ENCODE data around the gene NTM.

NTM gene

GRCh38 chr11:131686836-131687235 lies 316.4 kb downstream of the NTM start:
- no peak for TF ChIP-seq CTCF (IDR thresholded peaks at IDR 0.05; ENCODE audit: insufficient read depth, low read depth, low read length, missing control alignments)
- H3K4me3 ChIP-seq (ENCODE audit: low read depth, low read length), result no peak overlapping the region
- no peak for DNase-seq (ENCODE audit: low read depth)

GRCh38 chr11:131687291-131688047 lies 317.1 kb downstream of the NTM start:
- H3K4me3 ChIP-seq (ENCODE audit: low read depth, low read length), result no peak overlapping the region
- no peak for TF ChIP-seq CTCF (IDR thresholded peaks at IDR 0.05; ENCODE audit: insufficient read depth, low read depth, low read length, missing control alignments)

GRCh38 chr11:131688048-131688693 lies 317.8 kb downstream of the NTM start:
- DNase-seq (ENCODE audit: low read depth), result peak; percentile 57
- H3K4me3 ChIP-seq (ENCODE audit: low read depth, low read length), result no peak overlapping the region
- TF ChIP-seq CTCF (IDR thresholded peaks at IDR 0.05; ENCODE audit: insufficient read depth, low read depth, low read length, missing control alignments), result peak; percentile 78

More at GRCh38 chr11:131687291-131688047, 317.1 kb downstream of the NTM start:
- no peak for DNase-seq (ENCODE audit: low read depth)

- no peak for DNase-seq (ENCODE audit: low read depth)
- no peak overlapping the region for H3K4me3 ChIP-seq (ENCODE audit: low read depth, low read length)
- TF ChIP-seq CTCF (IDR thresholded peaks at IDR 0.05; ENCODE audit: insufficient read depth, low read depth, low read length, missing control alignments), result no peak
These were observed 318.9 kb downstream of the NTM start for GRCh38 chr11:131689049-131689925.

GRCh38 chr11:131690362-131690761 lies 319.9 kb downstream of the NTM start:
- H3K4me3 ChIP-seq (ENCODE audit: low read depth, low read length), result no peak overlapping the region
- no peak for TF ChIP-seq CTCF (IDR thresholded peaks at IDR 0.05; ENCODE audit: insufficient read depth, low read depth, low read length, missing control alignments)
- DNase-seq (ENCODE audit: low read depth), result no peak

- H3K4me3 ChIP-seq (ENCODE audit: low read depth, low read length), result no peak overlapping the region
- TF ChIP-seq CTCF (IDR thresholded peaks at IDR 0.05; ENCODE audit: insufficient read depth, low read depth, low read length, missing control alignments), result no peak
These were observed 320.4 kb downstream of the NTM start for GRCh38 chr11:131690776-131691175.

More at GRCh38 chr11:131690776-131691175, 320.4 kb downstream of the NTM start:
- no peak for DNase-seq (ENCODE audit: low read depth)

Data from GM12865 (cell line).